ENCODE results near the gene GLT1D1.
"Not testable (repeated sequence)": the region's sequence is repeated elsewhere in the genome, so short reads cannot be mapped to it uniquely, and the experiment has no call there.

The GLT1D1 gene

DNA sequence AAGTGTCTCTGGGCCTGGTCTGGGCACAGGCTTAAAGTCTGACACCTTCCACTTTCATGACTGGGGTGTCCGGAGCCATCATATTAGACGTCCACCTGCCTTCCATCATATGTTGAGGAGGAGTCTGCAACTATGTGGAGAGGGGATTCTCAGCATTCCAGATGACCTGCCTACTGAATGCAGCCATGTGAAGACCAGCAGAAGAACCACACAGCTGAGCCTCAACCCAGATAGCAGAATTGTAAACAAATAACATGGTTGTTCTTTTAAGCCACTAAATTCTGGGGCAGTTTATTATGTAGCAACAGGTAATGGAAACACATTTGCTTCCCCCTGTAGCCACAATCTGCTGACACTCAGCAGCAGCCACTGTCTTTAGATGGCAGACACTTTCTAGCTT, 25.6 kb upstream of the GLT1D1 start:
- Mint-ChIP-seq H3K27me3 (no peaks in the 10 kb centered on the region), H3K4me1 (peaks cover 15% of the 10 kb centered on the region), H3K36me3 (ENCODE audit: insufficient read depth) (peaks cover 6% of the 10 kb centered on the region), H3K9me3 (no peaks in the 10 kb centered on the region), H3K4me3 (no peak overlapping the region), H3K27ac (ENCODE audit: low read depth) (no peak overlapping the region)
- no peak for ATAC-seq (replicated peaks; ENCODE audit: extremely low read depth, poor library complexity, severe bottlenecking)
- no peak for DNase-seq (ENCODE audit: low spot score in 2 of 2)

DNA sequence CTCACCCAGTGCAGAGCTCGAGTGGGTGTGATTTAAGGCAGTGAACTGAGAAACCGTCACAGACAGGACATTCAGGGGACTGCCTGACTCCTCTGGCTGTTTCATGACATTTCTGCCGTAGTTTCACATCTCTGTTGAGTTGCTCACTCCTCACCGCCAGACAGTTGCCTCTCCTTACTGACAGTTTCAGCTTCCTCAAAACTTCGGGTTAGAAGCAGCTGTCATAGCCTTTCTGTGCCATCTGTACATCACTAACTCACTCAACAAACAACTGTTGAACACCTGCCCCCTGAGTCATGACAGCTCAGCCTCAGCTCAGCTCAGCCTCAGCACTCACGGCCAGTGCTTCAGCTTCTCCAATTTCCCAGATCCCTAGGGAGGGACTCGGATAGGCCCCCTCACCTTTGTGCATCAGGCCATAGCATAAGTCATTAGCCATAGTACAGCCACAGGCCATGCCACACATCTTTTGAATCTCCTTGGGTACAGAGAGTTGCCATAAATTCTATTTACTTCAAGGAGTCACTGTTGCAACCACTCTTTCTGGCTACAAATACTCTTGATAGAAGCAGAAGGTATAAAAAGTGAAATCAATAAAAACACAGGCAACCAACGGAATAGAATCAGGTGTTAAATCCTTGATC, 23.3 kb upstream of the GLT1D1 start:
- H3K27ac Mint-ChIP-seq (ENCODE audit: low read depth), result peak overlapping the region; percentile 85
- peak overlapping the region; percentile 48 for H3K4me3 Mint-ChIP-seq
- DNase-seq (ENCODE audit: low spot score in 2 of 2) (peak in 1 of 2 donors; percentile 25), ATAC-seq (replicated peaks; ENCODE audit: extremely low read depth, poor library complexity, severe bottlenecking) (peak; percentile 83)
- H3K27me3 Mint-ChIP-seq, result no peaks in the 10 kb centered on the region
- no peaks in the 10 kb centered on the region for H3K36me3 Mint-ChIP-seq (ENCODE audit: insufficient read depth)
- peaks cover 15% of the 10 kb centered on the region for H3K4me1 Mint-ChIP-seq
- no peaks in the 10 kb centered on the region for H3K9me3 Mint-ChIP-seq

DNA sequence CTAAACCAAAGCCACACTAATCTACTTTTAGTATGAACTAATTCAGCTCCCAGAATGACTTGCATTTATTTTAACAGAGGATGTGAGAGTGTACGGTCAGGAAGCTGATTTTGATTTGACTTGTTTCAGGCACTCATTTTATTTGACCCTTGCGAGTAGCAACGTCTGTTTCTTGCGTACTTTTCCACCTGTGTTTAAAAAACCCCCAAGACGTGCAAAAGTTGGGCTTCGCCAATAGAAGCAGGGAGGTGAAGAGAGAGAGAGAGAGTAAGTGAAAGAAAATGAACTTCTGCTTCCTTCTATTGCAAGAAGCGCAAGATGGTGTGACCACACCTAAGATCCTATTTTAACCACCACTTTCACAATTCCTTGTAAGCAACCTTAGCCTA, 22.8 kb upstream of the GLT1D1 start:
- peak overlapping the region; percentile 85 for H3K27ac Mint-ChIP-seq (ENCODE audit: low read depth)
- ATAC-seq (replicated peaks; ENCODE audit: extremely low read depth, poor library complexity, severe bottlenecking), result peak; percentile 42
- H3K36me3 Mint-ChIP-seq (ENCODE audit: insufficient read depth), result no peaks in the 10 kb centered on the region
- DNase-seq (ENCODE audit: low spot score in 2 of 2), result no peak
- peaks cover 15% of the 10 kb centered on the region for H3K4me1 Mint-ChIP-seq
- peak overlapping the region; percentile 48 for H3K4me3 Mint-ChIP-seq
- H3K9me3 Mint-ChIP-seq, result no peaks in the 10 kb centered on the region
- H3K27me3 Mint-ChIP-seq, result no peaks in the 10 kb centered on the region

DNA sequence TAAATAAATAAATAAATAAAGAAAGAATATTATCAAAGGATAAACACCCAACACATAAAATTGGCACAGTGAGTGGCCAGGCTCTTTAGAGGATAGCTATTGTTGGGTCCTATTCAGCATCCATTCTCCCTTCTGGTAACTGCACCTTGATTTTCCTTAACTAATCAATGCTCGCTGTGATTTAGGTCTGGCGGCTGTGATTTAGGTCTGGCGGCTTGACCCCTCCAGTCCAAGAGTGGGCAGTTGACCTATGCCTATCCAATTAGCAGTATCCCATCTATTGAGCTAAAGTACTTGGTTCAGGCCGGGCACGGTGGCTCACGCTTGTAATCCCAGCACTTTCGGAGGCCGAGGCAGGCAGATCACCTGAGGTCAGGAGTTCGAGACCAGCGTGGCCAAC, 19.9 kb upstream of the GLT1D1 start:
- H3K4me1 Mint-ChIP-seq, result peaks cover 15% of the 10 kb centered on the region
- DNase-seq (ENCODE audit: low spot score in 2 of 2) (no peak), ATAC-seq (replicated peaks; ENCODE audit: extremely low read depth, poor library complexity, severe bottlenecking) (no peak)
- H3K27me3 Mint-ChIP-seq, result no peaks in the 10 kb centered on the region
- H3K4me3 Mint-ChIP-seq, result no peak overlapping the region
- no peaks in the 10 kb centered on the region for H3K9me3 Mint-ChIP-seq
- no peaks in the 10 kb centered on the region for H3K36me3 Mint-ChIP-seq (ENCODE audit: insufficient read depth)
- no peak overlapping the region for H3K27ac Mint-ChIP-seq (ENCODE audit: low read depth)

DNA sequence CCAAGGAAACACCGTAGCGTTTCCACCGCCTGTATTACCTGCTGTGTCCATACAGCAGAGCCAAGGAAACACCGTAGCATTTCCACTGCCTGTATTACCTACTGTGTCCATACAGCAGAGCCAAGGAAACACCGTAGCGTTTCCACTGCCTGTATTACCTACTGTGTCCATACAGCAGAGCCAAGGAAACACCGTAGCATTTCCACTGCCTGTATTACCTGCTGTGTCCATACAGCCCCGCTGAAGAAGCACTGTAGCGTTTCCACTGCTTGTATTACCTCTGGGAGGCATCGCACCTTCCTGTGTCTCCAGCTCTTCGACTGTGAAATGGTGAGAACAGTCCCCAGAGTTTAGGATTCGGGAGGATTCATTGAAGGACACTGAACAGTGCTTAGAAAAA, 13.4 kb upstream of the GLT1D1 start:
- H3K4me1 Mint-ChIP-seq, result peaks cover 10% of the 10 kb centered on the region
- H3K4me3 Mint-ChIP-seq; H3K36me3 Mint-ChIP-seq (ENCODE audit: insufficient read depth); DNase-seq (ENCODE audit: low spot score in 2 of 2); H3K27me3 Mint-ChIP-seq; H3K9me3 Mint-ChIP-seq; ATAC-seq (replicated peaks; ENCODE audit: extremely low read depth, poor library complexity, severe bottlenecking); H3K27ac Mint-ChIP-seq (ENCODE audit: low read depth): not testable (repeated sequence)

- Mint-ChIP-seq H3K4me3 (no peak overlapping the region), H3K27ac (ENCODE audit: low read depth) (peak overlapping the region; percentile 3), H3K36me3 (ENCODE audit: insufficient read depth) (peaks cover 1% of the 10 kb centered on the region), H3K27me3 (no peaks in the 10 kb centered on the region), H3K9me3 (no peaks in the 10 kb centered on the region), H3K4me1 (peaks cover 10% of the 10 kb centered on the region)
- ATAC-seq (replicated peaks; ENCODE audit: extremely low read depth, poor library complexity, severe bottlenecking) (no peak), DNase-seq (ENCODE audit: low spot score in 2 of 2) (no peak)
Measured at GRCh38 chr12:128840862-128841468, 12.3 kb upstream of the GLT1D1 start.

DNA sequence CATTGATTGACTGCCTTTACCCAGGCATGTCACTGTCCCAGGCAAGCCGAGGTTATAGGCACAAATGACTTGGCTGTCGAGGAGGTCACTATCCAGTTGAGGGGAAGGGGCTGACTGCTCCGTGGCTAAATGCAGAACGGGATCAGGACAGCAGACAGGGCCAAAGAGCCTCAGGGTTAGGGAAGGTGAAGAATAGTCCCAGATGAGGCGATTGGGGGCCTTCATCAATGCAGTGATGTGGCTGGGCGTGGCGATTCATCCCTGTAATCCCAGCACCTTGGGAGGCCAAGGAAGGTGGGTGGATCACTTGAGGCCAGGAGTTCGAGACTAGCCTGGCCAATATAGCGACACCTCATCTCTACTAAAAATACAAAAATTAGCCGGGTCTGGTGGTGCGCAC, 10.7 kb upstream of the GLT1D1 start:
- H3K4me3 Mint-ChIP-seq, result no peak overlapping the region
- no peak overlapping the region for H3K27ac Mint-ChIP-seq (ENCODE audit: low read depth)
- DNase-seq (ENCODE audit: low spot score in 2 of 2), result no peak
- no peaks in the 10 kb centered on the region for H3K27me3 Mint-ChIP-seq
- no peaks in the 10 kb centered on the region for H3K9me3 Mint-ChIP-seq
- peaks cover 1% of the 10 kb centered on the region for H3K36me3 Mint-ChIP-seq (ENCODE audit: insufficient read depth)
- ATAC-seq (replicated peaks; ENCODE audit: extremely low read depth, poor library complexity, severe bottlenecking), result no peak
- H3K4me1 Mint-ChIP-seq, result peaks cover 10% of the 10 kb centered on the region

DNA sequence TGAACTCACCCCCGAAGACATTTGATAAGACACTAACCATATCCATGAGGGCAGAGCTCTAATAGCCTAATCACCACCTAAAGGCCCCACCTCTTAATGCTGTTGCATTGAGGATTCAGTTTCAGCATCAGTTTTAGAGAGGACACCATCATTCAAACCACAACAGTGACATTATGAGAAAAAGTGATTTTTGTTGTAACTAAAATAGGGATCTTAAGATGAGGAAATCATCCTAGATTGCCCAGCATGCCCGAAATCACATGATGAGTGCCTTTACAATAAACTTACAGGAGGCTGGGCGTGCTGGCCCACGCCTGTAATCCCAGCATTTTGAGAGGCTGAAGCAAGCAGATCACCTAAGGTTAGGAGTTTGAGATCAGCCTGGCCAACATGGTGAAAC, 9.7 kb upstream of the GLT1D1 start:
- no peak for DNase-seq (ENCODE audit: low spot score in 2 of 2)

GRCh38 chr12:128844031-128844635, 9.1 kb upstream of the GLT1D1 start:
- ATAC-seq (replicated peaks; ENCODE audit: extremely low read depth, poor library complexity, severe bottlenecking) (no peak), DNase-seq (ENCODE audit: low spot score in 2 of 2) (no peak)
- Mint-ChIP-seq H3K4me1 (peaks cover 10% of the 10 kb centered on the region), H3K36me3 (ENCODE audit: insufficient read depth) (peaks cover 1% of the 10 kb centered on the region), H3K27me3 (no peaks in the 10 kb centered on the region), H3K27ac (ENCODE audit: low read depth) (no peak overlapping the region), H3K9me3 (no peaks in the 10 kb centered on the region), H3K4me3 (no peak overlapping the region)

More for the DNA sequence above, 9.7 kb upstream of the GLT1D1 start:
- H3K27ac Mint-ChIP-seq (ENCODE audit: low read depth), result no peak overlapping the region
- peaks cover 1% of the 10 kb centered on the region for H3K36me3 Mint-ChIP-seq (ENCODE audit: insufficient read depth)
- peaks cover 10% of the 10 kb centered on the region for H3K4me1 Mint-ChIP-seq
- no peaks in the 10 kb centered on the region for H3K9me3 Mint-ChIP-seq
- H3K27me3 Mint-ChIP-seq, result no peaks in the 10 kb centered on the region
- no peak for ATAC-seq (replicated peaks; ENCODE audit: extremely low read depth, poor library complexity, severe bottlenecking)
- H3K4me3 Mint-ChIP-seq, result no peak overlapping the region

DNA sequence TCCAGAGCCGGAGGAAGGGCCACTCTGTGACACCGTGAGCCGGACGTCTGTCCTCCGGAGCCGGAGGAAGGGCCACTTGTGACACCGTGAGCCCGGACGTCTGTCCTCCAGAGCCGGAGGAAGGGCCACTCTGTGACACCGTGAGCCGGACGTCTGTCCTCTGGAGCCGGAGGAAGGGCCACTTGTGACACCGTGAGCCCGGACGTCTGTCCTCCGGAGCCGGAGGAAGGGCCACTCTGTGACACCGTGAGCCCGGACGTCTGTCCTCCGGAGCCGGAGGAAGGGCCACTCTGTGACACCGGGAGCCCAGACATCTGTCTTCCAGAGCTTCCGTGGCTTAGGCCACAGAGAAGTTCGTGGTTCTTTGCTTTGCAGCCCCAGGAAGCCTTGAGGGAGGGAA, 6.6 kb upstream of the GLT1D1 start:
- not testable (repeated sequence) for H3K9me3 Mint-ChIP-seq; H3K4me3 Mint-ChIP-seq; H3K27ac Mint-ChIP-seq (ENCODE audit: low read depth); ATAC-seq (replicated peaks; ENCODE audit: extremely low read depth, poor library complexity, severe bottlenecking); H3K36me3 Mint-ChIP-seq (ENCODE audit: insufficient read depth); DNase-seq (ENCODE audit: low spot score in 2 of 2); H3K27me3 Mint-ChIP-seq; H3K4me1 Mint-ChIP-seq

DNA sequence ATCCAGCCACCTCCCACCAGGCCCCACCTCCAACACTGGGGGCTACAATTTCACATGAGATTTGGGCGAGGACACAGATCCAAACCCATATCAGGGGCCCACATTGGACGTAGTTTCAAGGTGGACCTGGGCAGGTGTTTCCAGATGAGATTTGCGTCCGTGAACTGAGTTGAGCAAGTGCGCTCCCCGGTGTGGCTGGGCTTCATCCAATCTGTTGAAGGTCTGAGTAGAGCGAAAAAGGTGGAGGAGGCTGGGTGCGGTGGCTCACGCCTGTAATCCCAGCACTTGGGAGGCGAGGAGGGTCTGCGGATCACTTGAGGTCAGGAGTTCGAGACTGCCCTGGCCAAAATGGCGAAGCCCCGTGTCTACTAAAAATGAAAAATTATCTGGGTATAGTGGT, 4.9 kb upstream of the GLT1D1 start:
- ATAC-seq (replicated peaks; ENCODE audit: extremely low read depth, poor library complexity, severe bottlenecking), result no peak
- H3K27me3 Mint-ChIP-seq, result peaks cover 15% of the 10 kb centered on the region
- H3K36me3 Mint-ChIP-seq (ENCODE audit: insufficient read depth), result no peaks in the 10 kb centered on the region
- no peaks in the 10 kb centered on the region for H3K9me3 Mint-ChIP-seq
- H3K4me1 Mint-ChIP-seq, result no peaks in the 10 kb centered on the region
- no peak overlapping the region for H3K27ac Mint-ChIP-seq (ENCODE audit: low read depth)
- DNase-seq (ENCODE audit: low spot score in 2 of 2), result no peak
- H3K4me3 Mint-ChIP-seq, result no peak overlapping the region

DNA sequence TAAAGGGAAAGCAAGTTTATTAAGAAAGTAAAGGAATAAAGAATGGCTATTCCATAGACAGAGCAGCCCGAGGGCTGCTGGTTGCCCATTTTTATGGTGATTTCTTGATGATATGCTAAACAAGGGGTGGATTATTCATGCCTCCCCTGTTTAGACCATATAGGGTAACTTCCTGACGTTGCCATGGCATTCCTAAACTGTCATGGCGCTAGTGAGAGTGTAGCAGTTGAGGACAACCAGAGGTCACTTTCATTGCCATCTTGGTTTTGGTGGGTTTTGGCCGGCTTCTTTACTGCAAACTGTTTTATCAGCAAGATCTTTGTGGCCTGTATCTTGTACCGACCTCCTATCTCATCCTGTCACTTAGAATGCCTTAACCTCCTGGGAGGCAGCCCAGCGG, 3.5 kb upstream of the GLT1D1 start:
- H3K27me3 Mint-ChIP-seq, result peaks cover 24% of the 10 kb centered on the region
- not testable (repeated sequence) for H3K36me3 Mint-ChIP-seq (ENCODE audit: insufficient read depth); H3K27ac Mint-ChIP-seq (ENCODE audit: low read depth); DNase-seq (ENCODE audit: low spot score in 2 of 2); H3K9me3 Mint-ChIP-seq; H3K4me1 Mint-ChIP-seq; H3K4me3 Mint-ChIP-seq; ATAC-seq (replicated peaks; ENCODE audit: extremely low read depth, poor library complexity, severe bottlenecking)

GRCh38 chr12:128850400-128850799, 2.9 kb upstream of the GLT1D1 start:
- Mint-ChIP-seq H3K27ac (ENCODE audit: low read depth) (no peak overlapping the region), H3K9me3 (no peaks in the 10 kb centered on the region), H3K4me3 (no peak overlapping the region), H3K4me1 (no peaks in the 10 kb centered on the region), H3K27me3 (peaks cover 28% of the 10 kb centered on the region), H3K36me3 (ENCODE audit: insufficient read depth) (no peaks in the 10 kb centered on the region)
- ATAC-seq (replicated peaks; ENCODE audit: extremely low read depth, poor library complexity, severe bottlenecking) (no peak), DNase-seq (ENCODE audit: low spot score in 2 of 2) (no peak)
